RWPE1 (cell line): ENCODE measurements around the gene SEM1.

ENCODE experiments used
- CTCF ChIA-PET: fragments of 350-600 bp; sonication (Branson Sonifier 250); formaldehyde crosslinking; extraction: SDS; loops from one replicate; lab custom pipeline; 2021; lab: Yijun Ruan, JAX
- POLR2A ChIA-PET: fragments of 400-600 bp; formaldehyde crosslinking; extraction: SDS; loops from one replicate; lab custom pipeline; 2020; ENCODE audit warnings: antibody characterized with exemption; ENCODE audit not compliant: low non-redundant PET; lab: Yijun Ruan, JAX
- DNase-seq: peaks from one replicate; pipeline ENCODE4 v3.0.0; 2012; ENCODE audit warnings: low spot score
- H3K27ac ChIP-seq: fragments of 450-650 bp; 2 replicates; pipeline ENCODE4 v1.5.1; 2017
- TF ChIP-seq, protein P1 (sequence below): fragments of 450-650 bp; conservative IDR thresholded peaks from 2 replicates; pipeline ENCODE4 v1.5.1; 2017; ENCODE audit warnings: low read depth, mild to moderate bottlenecking

SEM1 gene

DNA sequence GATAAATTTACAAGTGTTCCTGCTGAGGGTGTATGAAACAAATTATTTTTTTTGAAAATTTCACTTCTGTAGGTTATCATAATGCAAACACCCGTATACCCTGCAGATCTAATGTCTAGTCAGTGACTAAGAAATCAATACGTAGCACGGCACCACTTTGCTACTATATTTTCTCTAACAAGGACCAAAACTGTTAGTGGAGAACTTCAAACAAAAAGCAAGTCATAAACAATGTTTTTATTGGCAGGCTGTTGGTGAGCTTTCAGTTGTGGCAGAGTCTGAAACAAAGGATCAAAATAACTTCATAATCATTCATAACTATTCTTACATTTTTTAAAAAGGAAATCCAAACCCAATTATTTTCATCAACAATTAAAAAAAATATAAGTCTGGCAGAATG lies 11.8 kb downstream of the SEM1 start:
- no peak overlapping the region for H3K27ac ChIP-seq
- ChIA-PET CTCF (interaction anchor here (0.7 kb wide), 1 partner anchor 826 kb away, joined by 7 read pairs; no protein-coding TSS in a partner anchor), POLR2A (no interaction called here)
- no peak for DNase-seq
- TF ChIP-seq, protein P1, sequence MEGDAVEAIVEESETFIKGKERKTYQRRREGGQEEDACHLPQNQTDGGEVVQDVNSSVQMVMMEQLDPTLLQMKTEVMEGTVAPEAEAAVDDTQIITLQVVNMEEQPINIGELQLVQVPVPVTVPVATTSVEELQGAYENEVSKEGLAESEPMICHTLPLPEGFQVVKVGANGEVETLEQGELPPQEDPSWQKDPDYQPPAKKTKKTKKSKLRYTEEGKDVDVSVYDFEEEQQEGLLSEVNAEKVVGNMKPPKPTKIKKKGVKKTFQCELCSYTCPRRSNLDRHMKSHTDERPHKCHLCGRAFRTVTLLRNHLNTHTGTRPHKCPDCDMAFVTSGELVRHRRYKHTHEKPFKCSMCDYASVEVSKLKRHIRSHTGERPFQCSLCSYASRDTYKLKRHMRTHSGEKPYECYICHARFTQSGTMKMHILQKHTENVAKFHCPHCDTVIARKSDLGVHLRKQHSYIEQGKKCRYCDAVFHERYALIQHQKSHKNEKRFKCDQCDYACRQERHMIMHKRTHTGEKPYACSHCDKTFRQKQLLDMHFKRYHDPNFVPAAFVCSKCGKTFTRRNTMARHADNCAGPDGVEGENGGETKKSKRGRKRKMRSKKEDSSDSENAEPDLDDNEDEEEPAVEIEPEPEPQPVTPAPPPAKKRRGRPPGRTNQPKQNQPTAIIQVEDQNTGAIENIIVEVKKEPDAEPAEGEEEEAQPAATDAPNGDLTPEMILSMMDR: no peak

DNA sequence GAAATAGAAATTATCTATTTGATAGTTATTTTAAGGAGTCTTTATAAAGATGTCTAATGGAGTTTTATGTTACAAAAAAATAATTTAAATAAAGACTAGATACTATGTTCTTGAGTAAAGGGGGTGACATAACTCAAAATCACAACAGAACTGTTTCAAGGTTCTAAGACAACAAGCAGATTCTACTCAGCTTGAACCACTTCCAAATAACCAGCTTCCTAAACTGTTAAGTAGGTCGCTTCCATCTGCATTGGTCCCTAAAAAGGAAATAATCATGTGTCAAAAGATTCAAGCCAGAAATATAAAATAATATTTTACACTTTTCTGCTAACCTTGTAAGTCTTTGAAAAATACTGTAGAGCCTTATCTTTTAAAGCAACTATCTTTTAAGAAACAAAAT lies 14.1 kb downstream of the SEM1 start:
- CTCF ChIA-PET: no interaction called here

DNA sequence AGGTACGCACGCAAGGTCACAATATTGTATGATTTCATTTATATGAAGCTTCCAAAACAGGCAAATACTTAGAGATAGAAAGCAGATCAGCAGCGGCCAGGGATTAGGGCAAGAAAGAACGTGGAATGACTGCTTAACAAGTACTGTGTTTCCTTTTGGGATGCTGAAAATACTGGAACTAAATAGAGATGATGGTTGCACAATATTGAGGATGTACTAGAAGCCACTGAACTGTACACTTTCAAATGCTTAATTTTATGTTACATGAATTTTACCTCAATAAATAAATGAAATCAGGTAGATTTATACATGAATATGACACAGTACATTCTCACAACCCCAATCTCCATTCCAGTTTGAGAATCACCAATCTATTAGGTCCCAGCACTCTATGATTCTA lies 15.6 kb downstream of the SEM1 start:
- DNase-seq: no peak
- ChIA-PET CTCF (no interaction called here), POLR2A (no interaction called here)
- TF ChIP-seq, protein P1: no peak
- H3K27ac ChIP-seq: no peak overlapping the region

More for the DNA sequence above, 14.1 kb downstream of the SEM1 start:
- TF ChIP-seq, protein P1: no peak
- POLR2A ChIA-PET: no interaction called here
- no peak overlapping the region for H3K27ac ChIP-seq
- no peak for DNase-seq

DNA sequence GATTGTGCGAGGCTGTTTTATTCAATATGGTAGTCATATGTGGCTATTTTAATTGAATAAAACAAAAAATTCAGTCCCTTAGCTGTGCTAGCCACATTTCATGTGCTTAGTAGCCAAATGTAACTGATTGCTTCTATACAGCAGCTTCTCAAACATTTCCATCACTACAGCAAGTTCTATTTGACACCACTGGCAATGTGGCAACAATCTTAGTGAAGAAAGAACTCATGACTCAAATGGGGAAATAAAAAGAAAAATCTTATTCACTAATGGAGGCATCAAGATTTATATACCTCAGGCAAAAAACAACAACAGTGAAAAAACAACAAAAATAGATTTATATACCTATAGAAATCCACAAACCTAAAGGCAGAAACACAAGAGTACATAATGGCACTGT lies 17.9 kb downstream of the SEM1 start:
- no peak overlapping the region for H3K27ac ChIP-seq
- TF ChIP-seq, protein P1: no peak
- no peak for DNase-seq
- ChIA-PET POLR2A (no interaction called here), CTCF (interaction anchor here (0.6 kb wide), 1 partner anchor 188 kb away, joined by 3 read pairs; no protein-coding TSS in a partner anchor)

DNA sequence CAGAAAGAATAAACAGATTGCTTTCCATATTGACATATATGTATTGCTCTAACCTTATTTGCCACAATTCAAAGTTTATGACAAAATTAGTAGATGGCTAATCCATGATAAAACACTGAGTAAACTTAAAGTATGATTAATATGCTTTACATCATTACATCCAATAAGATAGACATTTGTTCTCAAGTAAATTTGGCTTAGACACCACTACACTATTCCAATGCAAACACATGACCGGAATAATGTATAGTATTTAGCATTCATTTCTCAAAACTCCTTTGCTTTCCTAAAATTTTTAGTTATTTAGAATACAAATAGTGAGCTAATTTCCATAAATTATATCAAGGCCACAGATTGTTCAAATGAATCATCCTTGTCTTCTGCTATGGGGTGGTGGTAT lies 20.2 kb downstream of the SEM1 start:
- POLR2A ChIA-PET: no interaction called here
- DNase-seq: no peak
- CTCF ChIA-PET: no interaction called here
- TF ChIP-seq, protein P1: no peak
- no peak overlapping the region for H3K27ac ChIP-seq

DNA sequence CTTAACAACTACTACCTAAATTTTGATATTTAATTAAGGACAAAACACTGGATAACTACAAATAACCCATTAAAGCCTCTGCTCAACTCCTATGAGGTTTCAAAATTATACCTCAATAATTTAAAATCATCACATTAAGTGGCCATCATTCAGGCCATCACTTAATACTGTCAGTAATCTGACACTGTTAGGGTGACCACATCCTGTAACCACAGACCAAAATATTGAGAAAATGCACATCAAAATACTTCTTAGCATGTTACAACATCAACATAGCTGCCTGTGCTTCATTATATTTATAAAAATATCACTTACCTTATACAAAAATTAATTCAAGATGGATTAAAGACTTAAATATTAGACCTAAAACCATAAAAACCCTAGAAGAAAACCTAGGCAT lies 23.3 kb downstream of the SEM1 start:
- no peak for DNase-seq
- H3K27ac ChIP-seq: no peak overlapping the region
- CTCF ChIA-PET: no interaction called here
- POLR2A ChIA-PET: no interaction called here
- TF ChIP-seq, protein P1: no peak
